Activated CD4-positive, alpha-beta T cell treated with anti-CD3 and anti-CD28 coated beads for 1 hour (primary cell): ENCODE results near the gene SCARF2.
A peak's percentile ranks its signal among the peaks of the same experiment; 100 is the strongest.
"Not testable (repeated sequence)": the region's sequence is repeated elsewhere in the genome, so short reads cannot be mapped to it uniquely, and the experiment has no call there.

Experiments
- DNase-seq: peaks from one replicate; pipeline ENCODE4 v3.0.0-alpha.2; 2020

The SCARF2 gene

DNA sequence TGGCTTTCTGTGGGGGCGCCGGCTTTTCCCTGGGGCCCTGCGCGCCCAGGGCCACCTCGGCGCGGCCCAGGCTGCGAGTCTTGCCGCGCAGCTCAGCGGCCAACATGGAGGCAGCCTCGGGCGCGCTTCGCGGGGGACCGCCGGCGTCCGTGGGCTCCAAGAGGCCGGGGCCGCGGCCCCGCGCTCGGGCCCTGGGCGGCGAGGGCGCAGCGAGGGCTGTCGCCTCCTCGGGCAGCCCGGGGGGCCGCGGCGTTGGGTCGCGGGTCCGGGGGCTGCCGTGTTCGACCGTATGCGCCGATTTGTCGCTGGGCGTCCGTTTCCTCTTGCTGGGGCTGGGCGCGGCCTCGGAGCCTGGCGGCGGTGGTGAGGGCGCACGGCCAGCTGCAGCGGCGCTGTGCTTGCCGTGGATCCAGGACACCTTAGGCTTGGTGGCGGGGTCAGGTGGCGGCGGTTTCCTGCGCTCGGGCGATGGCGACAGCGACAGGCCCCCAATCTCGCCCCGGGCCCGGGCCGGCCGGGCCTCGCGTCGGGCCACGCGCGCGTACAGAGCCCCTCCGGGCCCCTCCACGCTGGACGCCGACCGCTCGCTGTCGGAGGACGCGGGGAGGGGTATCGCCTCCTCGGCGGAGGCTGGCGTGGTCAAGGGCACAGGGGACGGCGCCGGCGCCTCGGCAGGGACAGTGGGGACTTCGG is 11.9 kb downstream of the SCARF2 start:
- DNase-seq, result no peak

DNA sequence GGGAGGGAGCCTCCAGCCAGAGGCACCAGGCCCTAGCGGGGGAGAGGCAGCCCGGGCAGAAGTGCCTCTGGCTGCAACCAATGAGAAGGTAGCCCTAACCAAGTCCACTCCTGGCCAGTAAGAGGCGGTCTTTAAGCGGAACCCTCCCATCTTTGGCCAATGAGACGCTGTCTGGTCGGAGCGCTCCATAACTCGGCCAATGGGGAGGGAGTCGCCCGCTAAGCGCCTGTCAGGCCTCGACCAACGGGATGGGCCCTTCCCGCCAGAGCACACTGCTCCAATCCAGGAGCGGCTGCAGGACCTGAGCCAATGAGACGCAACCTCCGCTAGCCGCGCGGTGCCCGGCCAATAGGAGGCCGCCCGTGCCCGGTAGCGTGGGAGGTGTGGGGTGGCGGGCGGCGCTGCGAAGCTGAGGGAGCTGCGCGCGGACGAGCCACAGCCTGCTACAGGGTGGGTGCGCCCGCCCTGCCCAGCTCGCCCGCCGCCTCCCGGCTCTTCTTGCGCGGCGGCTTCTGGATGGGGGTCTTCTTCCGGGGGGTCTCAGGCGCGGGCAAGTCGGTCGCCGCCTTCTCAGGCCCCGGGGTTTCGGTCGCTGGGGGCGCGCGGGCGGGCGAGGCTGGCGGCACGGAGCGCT is 12.6 kb downstream of the SCARF2 start:
- no peak for DNase-seq

- DNase-seq, result no peak
These were observed 13.1 kb downstream of the SCARF2 start for GRCh38 chr22:20424568-20424931.

GRCh38 chr22:20423906-20424551 is 13.6 kb downstream of the SCARF2 start:
- no peak for DNase-seq

DNA sequence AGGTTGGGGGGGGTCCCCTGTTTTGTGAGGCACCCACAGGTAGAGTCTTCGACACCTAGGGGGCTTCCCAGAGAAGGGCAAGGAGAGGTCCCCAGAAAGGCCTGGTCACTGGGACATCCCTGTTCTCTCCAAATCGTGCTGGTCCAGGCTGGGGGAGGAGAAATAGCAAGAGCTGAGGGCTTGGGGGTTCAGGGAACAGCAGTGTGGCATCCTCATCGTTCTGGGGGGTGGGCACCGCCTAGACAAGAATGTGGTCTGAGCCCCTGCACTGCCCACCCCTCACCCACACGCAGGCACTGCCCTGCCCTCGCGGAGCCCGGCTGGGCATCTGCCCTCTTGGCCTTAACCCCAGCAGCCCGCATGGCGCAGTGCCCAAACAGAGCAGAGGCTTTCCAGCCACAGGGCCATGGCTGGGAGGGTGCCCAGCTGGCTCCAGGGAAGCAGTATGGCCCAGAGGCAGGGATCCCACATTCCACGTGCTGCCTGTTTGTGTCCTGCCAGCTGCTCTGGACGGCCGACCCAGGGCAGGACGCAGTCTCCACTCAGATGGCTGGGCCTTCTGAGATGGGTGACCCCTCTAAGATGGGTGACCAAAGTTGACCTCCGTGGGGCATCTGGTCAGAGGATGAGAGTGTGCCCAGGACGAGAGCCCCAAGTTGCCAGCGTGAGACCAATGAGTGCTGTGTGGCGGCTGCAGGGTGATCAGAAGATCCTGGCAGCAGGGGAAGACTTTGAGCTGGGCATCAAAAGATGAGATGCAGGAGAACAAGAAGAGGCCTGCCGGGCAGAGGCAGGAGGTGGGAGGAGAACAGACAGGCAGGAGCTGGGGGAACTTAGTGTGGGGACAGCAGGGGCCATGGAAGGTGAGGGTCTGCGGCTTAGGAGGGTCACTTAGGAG is 14.4 kb downstream of the SCARF2 start:
- DNase-seq, result no peak

- DNase-seq, result no peak
These were observed 15.2 kb downstream of the SCARF2 start for GRCh38 chr22:20422271-20423007.

- no peak for DNase-seq
These were observed 16.1 kb downstream of the SCARF2 start for GRCh38 chr22:20421507-20421874.

- no peak for DNase-seq
These were observed 17.3 kb downstream of the SCARF2 start for GRCh38 chr22:20420157-20420842.

GRCh38 chr22:20419664-20419951 is 18.0 kb downstream of the SCARF2 start:
- DNase-seq, result no peak

- peak; percentile 66 for DNase-seq
These were observed 19.3 kb downstream of the SCARF2 start for GRCh38 chr22:20418211-20418788.

GRCh38 chr22:20415699-20416098 is 21.9 kb downstream of the SCARF2 start:
- not testable (repeated sequence) for DNase-seq

DNA sequence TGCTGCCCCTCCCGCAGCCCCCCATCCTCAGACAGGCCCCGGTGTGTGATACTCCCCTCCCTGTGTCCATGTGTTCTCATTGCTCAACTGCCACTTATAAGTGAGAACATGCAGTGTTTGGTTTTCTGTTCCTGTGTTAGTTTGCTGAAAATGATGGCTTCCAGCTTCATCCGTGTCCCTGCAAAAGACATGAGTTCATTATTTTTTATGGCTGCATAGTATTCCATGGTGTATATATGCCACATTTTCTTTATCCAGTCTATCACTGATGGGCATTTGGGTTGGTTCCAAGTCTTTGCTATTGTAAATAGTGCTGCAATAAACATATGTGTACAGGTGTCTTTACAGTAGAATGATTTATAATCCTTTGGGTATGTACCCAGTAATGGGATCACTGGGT is 22.4 kb downstream of the SCARF2 start:
- DNase-seq, result not testable (repeated sequence)

DNA sequence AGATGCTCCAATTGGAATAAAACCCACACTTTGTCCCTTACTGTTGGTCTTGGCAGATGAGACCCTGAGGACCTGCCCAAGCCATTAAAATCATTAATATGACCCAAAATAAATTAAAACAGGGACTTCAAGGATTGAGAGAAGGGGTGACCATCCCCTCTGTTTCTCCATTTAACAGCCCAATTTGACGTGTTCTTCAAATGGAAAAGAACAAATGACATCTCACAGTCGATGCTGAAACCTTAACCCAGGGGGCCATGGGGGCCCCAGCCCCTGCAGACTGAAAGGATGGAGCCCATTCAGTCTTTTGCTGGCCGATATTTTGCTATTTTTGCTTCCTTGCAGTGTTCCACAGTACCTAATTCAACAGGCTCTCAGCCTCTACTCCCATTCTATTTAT is 23.2 kb downstream of the SCARF2 start:
- no peak for DNase-seq

GRCh38 chr22:20414059-20414440 is 23.6 kb downstream of the SCARF2 start:
- no peak for DNase-seq

DNA sequence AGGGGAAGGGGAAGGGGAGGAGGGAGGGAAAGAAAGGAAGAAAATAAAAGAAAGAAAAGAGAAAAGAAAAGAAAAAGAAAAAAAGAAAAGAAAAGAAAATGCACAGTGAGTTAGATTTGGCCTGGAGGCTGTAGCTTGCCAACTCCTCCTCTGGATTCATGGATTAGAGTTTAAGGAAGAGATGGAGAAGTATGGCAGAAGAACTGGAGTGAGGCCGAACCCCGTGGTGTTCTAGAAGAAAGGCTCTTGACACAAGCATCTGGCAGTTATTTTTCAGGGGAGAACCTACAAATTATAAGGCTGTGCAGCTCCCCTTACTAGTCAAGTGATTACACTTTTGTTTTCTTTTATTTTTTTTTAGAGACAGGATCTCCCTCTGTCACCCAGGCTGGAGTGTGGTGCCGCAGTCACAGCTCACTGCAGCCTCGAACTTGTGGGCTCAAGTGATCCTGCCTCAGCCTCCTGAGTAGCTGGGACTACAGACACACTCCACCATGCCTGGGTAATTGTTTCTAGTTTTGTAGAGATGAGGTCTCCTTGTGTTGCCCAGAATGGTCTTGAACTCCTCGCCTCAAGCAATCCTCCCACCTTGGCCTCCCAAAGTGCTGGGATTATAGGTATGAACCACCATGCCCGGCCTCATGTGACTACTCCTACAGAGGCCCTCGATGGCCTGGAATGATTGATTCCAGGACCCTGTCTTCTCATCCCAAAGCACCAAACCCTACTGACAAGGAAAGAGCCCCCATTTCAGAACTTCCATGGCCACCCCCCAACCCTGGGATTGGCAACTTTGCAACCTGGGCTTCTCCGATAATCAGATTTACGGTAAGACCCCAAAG is 24.2 kb downstream of the SCARF2 start:
- DNase-seq, result no peak

GRCh38 chr22:20412474-20413216 is 25.0 kb downstream of the SCARF2 start:
- no peak for DNase-seq

GRCh38 chr22:20409385-20409784 is 28.2 kb downstream of the SCARF2 start:
- DNase-seq, result not testable (repeated sequence)

GRCh38 chr22:20408891-20409290 is 28.7 kb downstream of the SCARF2 start:
- DNase-seq, result no peak

DNA sequence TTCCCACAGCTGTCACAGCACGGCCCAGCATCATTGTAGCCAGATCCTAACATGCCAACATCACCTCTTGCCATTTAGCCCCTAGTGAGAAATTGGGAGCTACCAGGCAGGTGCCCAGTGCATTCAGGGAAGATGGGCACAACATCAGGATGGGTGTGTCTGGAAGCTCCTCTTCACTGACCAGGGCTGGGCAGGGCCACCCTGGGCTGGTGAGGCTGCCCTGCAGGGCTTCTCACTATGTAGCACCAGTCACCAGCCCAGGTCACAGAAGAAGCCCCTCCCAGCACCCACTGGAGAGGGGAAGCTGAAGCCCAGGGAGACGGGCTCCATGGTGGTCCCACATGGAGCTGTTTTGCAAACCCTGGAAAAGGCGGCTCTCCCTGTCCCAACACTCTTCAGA is 29.8 kb downstream of the SCARF2 start:
- no peak for DNase-seq
